OCI-LY7 (cell line): ENCODE results near the gene TREML1. TPM values are rescaled to one million over a fixed set of nuclear protein-coding genes. Genes with fewer than 3 reads are reported as not detected.
"Not testable (repeated sequence)": the region's sequence is repeated elsewhere in the genome, so short reads cannot be mapped to it uniquely, and the experiment has no call there.

ENCODE experiments used
- BruUV-seq: library from RNA; stranded (reverse); fragments of 400-500 nt; replicated peaks from 2 replicates; lab custom pipeline; 2021; lab: Mats Ljungman, UMichigan
- CTCF ChIA-PET: fragments of 300-600 bp; sonication (Branson Sonifier 250); formaldehyde crosslinking; loops from one replicate; lab custom pipeline; 2022; ENCODE audit warnings: antibody characterized with exemption; ENCODE audit not compliant: unreplicated experiment; lab: Charles Lee
- POLR2A ChIA-PET: fragments of 300-600 bp; sonication (Branson Sonifier 250); formaldehyde crosslinking; loops from one replicate; lab custom pipeline; 2022; ENCODE audit warnings: antibody characterized with exemption; lab: Charles Lee
- DNase-seq: peaks from one replicate; pipeline ENCODE4 v3.0.0-alpha.2; 2015; ENCODE audit warnings: low spot score
- H2AFZ ChIP-seq: fragments of 200-600 bp; sonication (generic), shearing (Covaris generic); 2 replicates; pipeline ENCODE4 v1.6.1; 2014; ENCODE audit warnings: mild to moderate bottlenecking, antibody characterized with exemption, low read length, moderate library complexity
- H3K27ac ChIP-seq: fragments of 200-600 bp; sonication (generic); 2 replicates; pipeline ENCODE4 v1.5.1; 2014; ENCODE audit warnings: mixed run types, low read depth, mild to moderate bottlenecking, moderate library complexity, low read length, inconsistent platforms; ENCODE audit not compliant: poor library complexity, severe bottlenecking
- H3K36me3 ChIP-seq: fragments of 200-600 bp; sonication (generic); 2 replicates; pipeline ENCODE4 v1.6.1; 2014; ENCODE audit warnings: mild to moderate bottlenecking, antibody characterized with exemption, low read length, moderate library complexity, mixed read lengths; ENCODE audit not compliant: insufficient read depth
- H3K4me1 ChIP-seq: fragments of 200-600 bp; sonication (generic); 2 replicates; pipeline ENCODE4 v1.5.1; 2014; ENCODE audit warnings: mild to moderate bottlenecking, low read length; ENCODE audit not compliant: insufficient read depth, poor library complexity, severe bottlenecking
- H3K4me2 ChIP-seq: fragments of 200-600 bp; sonication (generic); 2 replicates; pipeline ENCODE4 v1.6.1; 2014; ENCODE audit warnings: mild to moderate bottlenecking, low read length
- H3K4me3 ChIP-seq: fragments of 200-600 bp; sonication (generic); 2 replicates; pipeline ENCODE4 v1.5.1; 2014; ENCODE audit warnings: mild to moderate bottlenecking, low read depth, low read length; ENCODE audit not compliant: poor library complexity, severe bottlenecking
- H3K79me2 ChIP-seq: fragments of 200-600 bp; sonication (generic); 2 replicates; pipeline ENCODE4 v1.6.1; 2016; ENCODE audit warnings: low read depth, mild to moderate bottlenecking, low read length, moderate library complexity, mixed read lengths; ENCODE audit not compliant: insufficient read depth
- H3K9me2 ChIP-seq: fragments of 200-600 bp; sonication (generic); 2 replicates; pipeline ENCODE4 v1.6.1; 2016; ENCODE audit warnings: mild to moderate bottlenecking, low read length, mixed read lengths; ENCODE audit not compliant: insufficient read depth
- H3K9me3 ChIP-seq: fragments of 200-600 bp; sonication (generic); 2 replicates; pipeline ENCODE4 v1.6.1; 2014; ENCODE audit warnings: mild to moderate bottlenecking, mixed run types, low read length, mixed read lengths
- H4K20me1 ChIP-seq: fragments of 200-600 bp; sonication (generic); 2 replicates; pipeline ENCODE4 v1.6.1; 2014; ENCODE audit warnings: mild to moderate bottlenecking, antibody characterized with exemption, low read length, moderate library complexity, mixed read lengths; ENCODE audit not compliant: insufficient read depth
- EZH2phosphoT487 ChIP-seq: fragments of 200-600 bp; sonication (generic); IDR thresholded peaks from 2 replicates; pipeline ENCODE4 v1.6.1; 2018; ENCODE audit warnings: low read depth, borderline replicate concordance, mild to moderate bottlenecking, mixed run types, antibody characterized with exemption, low read length, moderate library complexity, mixed read lengths
- intact Hi-C: fragments of 100-400 bp; cut with micrococcal nuclease; formaldehyde crosslinking; loops from one replicate; pipeline ENCODE4 v1.10.0; 2022; ENCODE audit not compliant: unreplicated experiment
- total RNA-seq, 2 experiments: library from RNA; depleted of rRNA in 1 of 2; stranded (reverse); fragments of >200 nt in 1 of 2; shearing (Covaris generic) in 1 of 2; gene quantifications; 2 replicates each; pipeline ENCODE4 v1.2.3, GENCODE V29; 2014 to 2022
- TF ChIP-seq, protein P1 (sequence below): fragments of 200-600 bp; sonication (generic); conservative IDR thresholded peaks from 2 replicates; pipeline ENCODE4 v1.5.1; 2014; ENCODE audit warnings: mild to moderate bottlenecking, antibody characterized with exemption, low read length, moderate library complexity, mixed read lengths

Gene TREML1
- total RNA-seq, 2 experiments from 2014 or later, result not detected

DNA sequence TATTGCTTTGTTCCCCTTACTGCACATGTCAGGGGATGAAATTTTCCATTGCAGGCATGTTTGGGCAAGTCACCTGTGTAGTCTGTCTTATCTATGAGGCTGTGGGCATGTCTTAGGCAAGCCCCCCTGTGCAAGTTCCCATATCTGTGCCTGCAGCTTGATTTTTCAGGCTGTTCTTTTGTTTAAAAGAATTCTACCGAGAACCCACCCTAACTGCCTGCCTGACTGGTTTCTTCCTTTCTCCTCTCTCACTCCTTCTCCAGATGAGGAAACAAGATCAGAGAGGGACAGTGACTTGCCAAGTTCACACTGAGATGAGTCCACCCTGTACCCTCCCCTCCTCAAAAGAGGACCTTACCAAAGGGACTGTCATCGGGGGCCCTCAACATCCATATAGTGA, 35.8 kb upstream of the TREML1 start:
- no peaks in the 10 kb centered on the region for H4K20me1 ChIP-seq
- no peaks in the 10 kb centered on the region for H3K9me2 ChIP-seq
- intact Hi-C loops, result no loop called here
- H3K27ac ChIP-seq, result no peak overlapping the region
- no peak overlapping the region for H3K4me3 ChIP-seq
- no peaks in the 10 kb centered on the region for H3K79me2 ChIP-seq
- CTCF ChIA-PET, result no interaction called here
- no peak overlapping the region for H2AFZ ChIP-seq
- BruUV-seq, result no TSS peak
- peaks cover 38% of the 10 kb centered on the region for H3K36me3 ChIP-seq
- no peak overlapping the region for H3K4me2 ChIP-seq
- TF ChIP-seq EZH2phosphoT487, result no peak
- TF ChIP-seq, protein P1, sequence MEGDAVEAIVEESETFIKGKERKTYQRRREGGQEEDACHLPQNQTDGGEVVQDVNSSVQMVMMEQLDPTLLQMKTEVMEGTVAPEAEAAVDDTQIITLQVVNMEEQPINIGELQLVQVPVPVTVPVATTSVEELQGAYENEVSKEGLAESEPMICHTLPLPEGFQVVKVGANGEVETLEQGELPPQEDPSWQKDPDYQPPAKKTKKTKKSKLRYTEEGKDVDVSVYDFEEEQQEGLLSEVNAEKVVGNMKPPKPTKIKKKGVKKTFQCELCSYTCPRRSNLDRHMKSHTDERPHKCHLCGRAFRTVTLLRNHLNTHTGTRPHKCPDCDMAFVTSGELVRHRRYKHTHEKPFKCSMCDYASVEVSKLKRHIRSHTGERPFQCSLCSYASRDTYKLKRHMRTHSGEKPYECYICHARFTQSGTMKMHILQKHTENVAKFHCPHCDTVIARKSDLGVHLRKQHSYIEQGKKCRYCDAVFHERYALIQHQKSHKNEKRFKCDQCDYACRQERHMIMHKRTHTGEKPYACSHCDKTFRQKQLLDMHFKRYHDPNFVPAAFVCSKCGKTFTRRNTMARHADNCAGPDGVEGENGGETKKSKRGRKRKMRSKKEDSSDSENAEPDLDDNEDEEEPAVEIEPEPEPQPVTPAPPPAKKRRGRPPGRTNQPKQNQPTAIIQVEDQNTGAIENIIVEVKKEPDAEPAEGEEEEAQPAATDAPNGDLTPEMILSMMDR, result no peak
- peaks cover 16% of the 10 kb centered on the region; the same call in 1 of the 2 replicates for H3K9me3 ChIP-seq
- DNase-seq, result no peak
- H3K4me1 ChIP-seq, result peaks cover 16% of the 10 kb centered on the region
- POLR2A ChIA-PET, result interaction anchor here (0.5 kb wide), 1 partner anchor 45 kb away, joined by 5 read pairs; no protein-coding TSS in a partner anchor

DNA sequence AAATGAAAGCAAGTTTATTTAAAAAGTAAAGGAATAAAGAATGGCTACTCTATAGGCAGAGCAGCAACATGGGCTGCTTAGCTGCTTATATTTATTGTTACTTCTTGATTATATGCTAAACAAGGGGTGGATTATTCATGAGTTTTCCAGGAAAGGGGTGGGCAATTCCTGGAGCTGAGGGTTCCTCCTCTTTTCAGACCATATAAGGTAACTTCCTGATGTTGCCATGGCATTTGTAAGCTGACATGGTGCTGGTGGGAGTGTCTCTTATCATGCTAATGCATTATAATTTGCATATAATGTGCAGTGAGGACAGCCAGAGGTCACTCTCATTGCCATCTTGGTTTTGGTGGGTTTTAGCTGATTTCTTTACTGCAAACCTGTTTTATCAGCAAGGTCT, 34.9 kb upstream of the TREML1 start:
- POLR2A ChIA-PET, result interaction anchor here (0.6 to 1.3 kb wide), 2 partner anchors 12 to 15 kb away, joined by 3 read pairs; partner anchors contain the start of gene TREML2
- H3K9me2 ChIP-seq, intact Hi-C loops: not testable (repeated sequence)

GRCh38 chr6:41187924-41188886, 34.1 kb upstream of the TREML1 start:
- peaks cover 16% of the 10 kb centered on the region; the same call in 1 of the 2 replicates for H3K9me3 ChIP-seq
- no peaks in the 10 kb centered on the region for H3K9me2 ChIP-seq
- no peaks in the 10 kb centered on the region for H4K20me1 ChIP-seq
- no peak for DNase-seq
- H3K4me3 ChIP-seq, result no peak overlapping the region
- TF ChIP-seq EZH2phosphoT487, result no peak
- TF ChIP-seq, protein P1, result no peak
- CTCF ChIA-PET, result interaction anchor here (0.6 kb wide), 1 partner anchor 8 kb away, joined by 3 read pairs; no protein-coding TSS in a partner anchor
- POLR2A ChIA-PET, result interaction anchor here (1.3 to 3.4 kb wide), 2 partner anchors 8 to 12 kb away, joined by 3 to 16 read pairs; partner anchors contain the start of gene TREML2
- intact Hi-C loops, result no loop called here
- H2AFZ ChIP-seq, result no peak overlapping the region
- H3K4me1 ChIP-seq, result peaks cover 16% of the 10 kb centered on the region
- peaks cover 32% of the 10 kb centered on the region for H3K36me3 ChIP-seq
- H3K4me2 ChIP-seq, result no peak overlapping the region
- no peak overlapping the region for H3K27ac ChIP-seq
- BruUV-seq, result no TSS peak
- H3K79me2 ChIP-seq, result no peaks in the 10 kb centered on the region

More for the DNA sequence above, 34.9 kb upstream of the TREML1 start:
- not testable (repeated sequence) for H2AFZ ChIP-seq, BruUV-seq, H3K27ac ChIP-seq, H4K20me1 ChIP-seq, H3K4me3 ChIP-seq, H3K79me2 ChIP-seq, H3K4me2 ChIP-seq, DNase-seq
- Histone ChIP-seq H3K9me3 (peaks cover 16% of the 10 kb centered on the region; the same call in 1 of the 2 replicates), H3K36me3 (peaks cover 32% of the 10 kb centered on the region), H3K4me1 (peaks cover 16% of the 10 kb centered on the region)
- CTCF ChIA-PET, result interaction anchor here (1.0 kb wide), 1 partner anchor 11 kb away, joined by 4 read pairs; no protein-coding TSS in a partner anchor
